Activated gamma-delta T cell (primary cell): Measurements from ENCODE around the gene GJD3.

Experiments
- DNase-seq: peaks from one replicate; lab custom pipeline; 2025; lab: John Stamatoyannopoulos, UW

GJD3 gene

GRCh38 chr17:40322358-40323315 lies 41.9 kb downstream of the GJD3 start:
- peak; percentile 47 for DNase-seq

GRCh38 chr17:40321961-40322357 lies 42.6 kb downstream of the GJD3 start:
- no peak for DNase-seq

DNA sequence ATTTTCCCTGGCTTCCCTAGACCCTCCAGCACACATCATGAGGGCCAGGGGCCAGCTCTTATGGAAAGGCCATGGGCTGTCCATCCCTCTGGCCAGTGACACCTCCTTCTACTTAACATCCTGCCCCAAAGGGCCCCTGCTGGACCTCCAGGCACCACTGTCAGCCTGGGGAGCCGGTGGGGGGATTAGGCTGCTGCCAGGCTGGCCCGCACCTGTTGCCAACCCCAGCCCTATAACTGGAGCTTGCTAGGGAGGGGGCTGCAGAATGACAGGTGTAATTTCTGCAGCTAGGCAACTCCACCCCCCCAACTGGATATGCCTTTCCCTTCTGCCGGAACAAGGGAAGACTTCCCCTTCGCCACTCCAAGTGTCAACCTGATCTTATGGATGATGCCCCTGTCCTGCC lies 43.0 kb downstream of the GJD3 start:
- no peak for DNase-seq

DNA sequence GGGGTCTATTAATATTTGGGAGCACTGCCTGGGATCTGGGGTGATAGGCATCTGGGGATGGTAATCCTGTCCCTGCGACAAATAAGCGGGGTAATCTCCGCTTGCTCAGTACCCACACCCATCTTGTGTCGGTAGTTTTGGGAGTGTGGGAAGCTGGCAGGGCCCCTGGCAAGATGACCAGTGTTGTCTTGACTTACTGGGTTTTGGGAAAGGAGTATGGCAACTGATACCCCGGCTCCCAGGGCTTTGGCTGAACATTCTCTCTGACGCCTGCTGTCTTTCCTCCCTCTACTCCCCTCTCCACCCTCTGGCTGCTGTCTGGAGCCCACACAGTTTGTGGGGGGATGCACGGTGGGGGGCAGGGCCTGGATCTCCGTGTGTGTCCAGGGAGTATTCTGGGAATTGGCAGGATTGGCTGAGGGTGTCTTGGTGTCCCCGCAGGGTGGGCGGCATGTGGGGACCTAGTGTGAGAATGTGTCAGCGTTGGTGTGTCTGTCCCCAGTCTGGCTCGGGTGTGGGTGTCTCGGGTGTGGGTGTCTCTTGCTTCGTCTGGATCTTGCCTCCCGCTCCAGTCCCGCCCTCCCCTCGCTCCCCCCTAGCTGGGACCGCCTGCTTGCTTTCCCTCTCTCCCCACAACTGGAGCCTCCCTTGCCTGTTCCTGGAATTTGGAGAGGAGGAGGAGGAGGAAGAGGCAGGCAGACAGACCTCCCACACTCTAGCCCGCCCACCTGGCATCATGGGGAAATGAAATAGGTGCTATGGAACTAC lies 43.6 kb downstream of the GJD3 start:
- peak; percentile 51 for DNase-seq

DNA sequence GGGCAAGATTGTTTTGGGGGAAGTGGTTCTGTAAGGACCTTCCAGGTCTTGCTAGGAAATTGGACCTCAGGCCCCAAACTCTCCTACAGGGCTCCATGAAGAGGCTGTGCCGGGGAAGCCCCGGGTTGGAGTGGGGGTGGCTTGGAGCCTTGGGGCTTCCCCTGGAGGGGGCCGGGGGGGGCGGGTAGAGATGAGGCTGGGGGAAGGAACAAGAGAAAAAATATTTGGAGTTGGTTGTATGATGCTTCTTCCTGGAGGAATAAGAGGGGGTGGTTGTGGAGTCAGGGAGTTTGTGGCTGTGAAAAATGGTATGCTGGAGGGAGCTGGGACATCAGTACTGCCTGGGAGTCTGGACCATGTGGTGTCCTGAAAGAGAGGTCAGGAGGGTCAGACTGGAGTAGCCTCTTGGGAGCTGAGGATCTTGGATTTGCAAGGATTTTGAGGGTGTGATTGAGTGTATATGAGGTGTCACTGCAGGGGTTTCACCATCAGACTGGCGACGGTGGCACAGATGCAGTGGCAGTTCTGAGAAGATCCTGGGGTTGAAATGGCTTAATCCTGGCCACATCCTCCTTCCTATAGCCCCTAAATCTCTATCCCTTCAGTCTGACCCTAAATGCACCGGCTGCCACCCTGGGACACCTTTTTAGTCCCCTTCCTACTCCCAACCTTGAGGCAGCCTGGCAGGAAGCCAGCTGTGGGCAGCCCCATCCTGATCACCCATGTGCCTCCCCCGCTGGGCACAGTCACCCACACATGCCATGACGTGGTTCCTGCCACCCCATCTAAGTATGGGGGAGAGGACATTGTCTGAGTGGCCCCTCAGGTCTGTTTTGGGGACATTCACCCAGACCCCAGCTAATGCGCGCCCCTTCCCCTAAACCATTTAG lies 44.6 kb downstream of the GJD3 start:
- DNase-seq, result peak; percentile 69

DNA sequence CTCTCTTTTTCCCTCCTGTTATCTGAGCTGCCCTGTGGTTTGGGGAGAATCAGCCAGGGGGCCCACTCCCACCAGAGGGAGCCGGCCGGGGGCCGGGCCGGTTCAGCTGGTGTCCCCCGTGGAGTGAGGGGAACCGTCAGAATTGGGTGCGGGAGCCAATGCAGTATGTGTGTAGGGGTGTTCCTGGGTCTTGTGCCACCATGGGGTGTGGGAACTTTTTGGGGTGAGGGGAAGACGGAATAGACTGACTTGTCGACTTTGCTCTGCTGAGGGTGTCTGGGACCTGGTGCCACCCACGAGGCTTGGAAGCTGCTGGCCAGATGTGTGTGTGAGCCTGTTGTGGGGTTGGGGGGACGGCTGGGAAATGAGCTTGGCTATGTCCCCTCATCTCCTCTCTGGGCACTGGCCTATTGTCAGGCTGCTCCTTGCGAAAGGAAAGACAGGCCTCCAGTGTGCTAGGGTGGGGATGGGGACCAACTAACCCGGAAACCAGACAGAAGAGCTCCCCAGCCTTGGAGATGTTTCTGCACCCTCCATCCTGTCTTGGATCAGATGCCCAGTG lies 45.6 kb downstream of the GJD3 start:
- no peak for DNase-seq

- DNase-seq, result peak; percentile 83
Measured at GRCh38 chr17:40317880-40318829, 46.4 kb downstream of the GJD3 start.

DNA sequence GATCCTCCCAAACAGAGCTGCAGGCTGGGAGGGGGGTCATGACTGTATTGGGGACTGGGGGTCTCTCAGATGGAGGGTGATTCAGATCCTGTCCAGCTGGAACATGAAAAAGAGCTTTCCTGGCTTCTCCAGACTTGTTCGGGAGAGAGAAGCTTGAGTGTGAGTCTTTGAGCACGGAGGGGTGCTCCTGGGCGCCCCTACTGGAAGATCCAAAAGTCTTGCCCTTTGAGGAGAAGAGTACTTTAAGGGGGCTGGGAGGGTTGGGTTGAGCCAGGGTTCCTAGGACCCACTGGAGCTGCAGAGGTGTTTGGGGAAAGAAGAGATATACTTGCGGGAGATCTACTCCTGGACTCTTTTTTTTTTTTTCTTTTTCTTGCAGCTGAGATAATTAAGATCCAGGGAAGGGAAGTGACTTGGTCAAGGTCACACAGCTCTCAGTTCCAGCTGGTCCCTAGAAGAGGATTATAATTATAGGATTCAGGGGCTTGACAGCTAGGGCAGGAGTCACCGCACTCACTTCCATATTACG lies 47.1 kb downstream of the GJD3 start:
- no peak for DNase-seq

GRCh38 chr17:40316571-40317344 lies 47.8 kb downstream of the GJD3 start:
- no peak for DNase-seq

DNA sequence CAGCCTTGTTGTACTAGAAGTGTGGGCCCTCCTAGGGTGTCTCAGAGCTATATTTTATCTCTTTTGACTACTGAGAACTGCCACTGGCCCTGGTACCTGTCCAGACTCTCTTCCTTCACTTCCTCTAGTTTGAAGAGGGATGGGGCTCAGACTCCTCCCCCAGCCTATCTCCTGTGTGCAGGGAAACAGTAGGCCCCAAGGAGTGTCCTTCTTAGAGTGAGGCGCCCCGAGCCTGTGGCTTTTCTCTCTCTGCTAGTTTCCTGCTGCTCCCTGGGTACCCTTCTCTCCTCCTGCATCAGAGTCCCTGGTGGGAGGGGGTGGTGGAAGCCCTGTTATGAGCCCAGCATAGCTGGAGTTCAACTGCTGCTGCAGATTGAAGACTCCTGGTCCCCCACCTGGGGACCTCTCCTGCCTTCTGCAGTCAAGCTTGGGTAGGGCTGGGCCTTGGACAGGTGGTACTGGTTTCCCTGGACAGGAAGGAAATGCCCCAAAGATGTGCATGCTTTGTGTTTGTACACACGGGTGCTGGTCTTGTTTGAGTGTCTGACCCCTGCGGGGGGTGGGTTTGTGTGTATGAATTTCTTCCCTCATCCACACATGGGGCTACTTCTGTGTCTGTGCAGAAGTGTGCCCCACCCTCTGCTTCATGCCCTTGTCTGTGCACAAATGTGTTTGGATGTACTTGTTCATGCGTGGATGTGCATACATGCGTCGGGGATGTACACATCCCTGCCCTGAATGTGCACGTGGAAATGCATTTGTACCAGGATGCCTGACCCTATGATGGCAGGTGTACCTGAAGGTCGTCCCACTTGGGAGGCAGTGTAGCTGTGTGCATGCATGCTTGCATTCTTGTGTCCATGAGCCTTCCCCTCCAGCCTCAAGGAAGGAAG lies 48.6 kb downstream of the GJD3 start:
- DNase-seq, result no peak

DNA sequence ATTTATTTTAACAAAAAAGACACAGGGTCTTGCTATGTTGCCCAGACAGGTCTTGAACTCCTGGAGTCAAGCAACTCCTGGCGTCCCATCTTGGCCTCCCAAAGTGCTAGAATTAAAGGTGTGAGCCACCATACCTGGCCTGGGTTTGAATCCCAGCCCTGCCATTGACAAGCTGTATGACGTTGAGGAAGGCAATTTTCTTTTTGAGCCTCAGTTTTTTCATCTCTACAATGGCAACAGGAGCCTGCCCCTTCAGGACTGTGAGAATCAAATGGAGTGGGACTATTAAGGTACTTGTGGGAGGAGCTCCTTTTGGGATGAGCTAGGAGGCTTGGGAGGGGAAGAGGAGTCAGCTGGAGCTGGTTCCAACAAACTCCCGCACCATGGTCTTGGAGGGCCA lies 49.3 kb downstream of the GJD3 start:
- no peak for DNase-seq

DNA sequence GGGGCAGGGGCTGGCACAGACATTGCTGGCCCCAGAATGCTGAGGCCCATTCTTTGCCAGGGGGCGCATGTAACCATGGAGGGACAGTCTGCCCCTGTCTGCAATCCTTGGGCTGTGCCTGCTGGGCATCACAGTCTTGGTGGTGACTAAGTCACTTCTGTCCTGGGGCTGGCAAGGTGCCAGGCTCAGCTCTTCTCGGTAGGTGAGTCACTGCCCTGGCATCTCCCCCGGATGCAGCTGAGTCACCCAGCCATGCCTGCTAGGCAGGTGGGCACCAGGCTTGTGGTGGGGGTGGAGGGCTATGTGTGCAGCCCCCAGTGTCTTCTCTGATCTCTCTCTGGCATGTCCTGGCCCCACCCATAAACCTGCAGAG lies 50.0 kb downstream of the GJD3 start:
- DNase-seq, result peak; percentile 53

GRCh38 chr17:40313668-40314583 lies 50.6 kb downstream of the GJD3 start:
- DNase-seq, result no peak
